WTC11 (cell line): ENCODE measurements around the gene MSANTD2. TPM values are rescaled to one million over a fixed set of nuclear protein-coding genes. Genes with fewer than 3 reads are reported as not detected.

ENCODE experiments used
- ATAC-seq: fragments of 200-7000 bp; cut with Tn5 transposase; 2 replicates; pipeline ENCODE4 v1.10.0; 2021; ENCODE audit warnings: mild to moderate bottlenecking, moderate library complexity
- CTCF ChIA-PET: fragments of 300-600 bp; sonication (Branson Sonifier 250); formaldehyde crosslinking; loops from one replicate; lab custom pipeline; 2021; ENCODE audit warnings: antibody characterized with exemption; lab: Charles Lee
- POLR2A ChIA-PET: fragments of 350-600 bp; sonication (Branson Sonifier 250); formaldehyde crosslinking; loops from one replicate; lab custom pipeline; 2021; ENCODE audit warnings: antibody characterized with exemption; lab: Charles Lee
- DNase-seq: peaks from one replicate; pipeline ENCODE4 v3.0.0; 2021; ENCODE audit warnings: low spot score
- H3K27ac Mint-ChIP-seq: 2 replicates; pipeline ENCODE4 v1.8.0; 2021; ENCODE audit warnings: mixed read lengths
- H3K27me3 Mint-ChIP-seq: 2 replicates; pipeline ENCODE4 v1.8.0; 2021; ENCODE audit warnings: low read depth, mild to moderate bottlenecking, moderate library complexity, mixed read lengths
- H3K36me3 Mint-ChIP-seq: 2 replicates; pipeline ENCODE4 v1.8.0; 2021; ENCODE audit warnings: mixed read lengths
- H3K4me1 Mint-ChIP-seq: 2 replicates; pipeline ENCODE4 v1.8.0; 2022; ENCODE audit warnings: mixed read lengths
- H3K4me3 Mint-ChIP-seq: 2 replicates; pipeline ENCODE4 v1.8.0; 2021; ENCODE audit warnings: mild to moderate bottlenecking, moderate library complexity, mixed read lengths
- H3K9me3 Mint-ChIP-seq: 2 replicates; pipeline ENCODE4 v1.8.0; 2021; ENCODE audit warnings: mixed read lengths
- AFF4 ChIP-seq: sonication (generic); formaldehyde crosslinking; IDR thresholded peaks from 2 replicates; pipeline ENCODE4 v1.8.1; 2023; ENCODE audit warnings: mild to moderate bottlenecking, missing genetic modification reagents, borderline replicate concordance
- HMGXB4 ChIP-seq: sonication (generic); formaldehyde crosslinking; IDR thresholded peaks from 2 replicates; pipeline ENCODE4 v1.8.1; 2023; ENCODE audit warnings: mild to moderate bottlenecking, moderate library complexity, missing genetic modification reagents
- NR1H2 ChIP-seq: sonication (generic); formaldehyde crosslinking; IDR thresholded peaks from 2 replicates; pipeline ENCODE4 v1.9.0; 2021; ENCODE audit warnings: mild to moderate bottlenecking, moderate library complexity, missing genetic modification reagents
- RELA ChIP-seq: sonication (generic); formaldehyde crosslinking; IDR thresholded peaks from 2 replicates; pipeline ENCODE4 v1.8.1; 2022; ENCODE audit warnings: missing genetic modification reagents, mild to moderate bottlenecking, borderline replicate concordance
- RORB ChIP-seq: fragments of 250-450 bp; sonication (Bioruptor Pico); IDR thresholded peaks from 2 replicates; pipeline ENCODE4 v1.9.0; 2021; ENCODE audit warnings: mild to moderate bottlenecking
- SP1 ChIP-seq: sonication (generic); formaldehyde crosslinking; conservative IDR thresholded peaks from 2 replicates; pipeline ENCODE4 v1.8.1; 2022; ENCODE audit warnings: missing genetic modification reagents
- TEAD1 ChIP-seq: sonication (generic); formaldehyde crosslinking; IDR thresholded peaks from 2 replicates; pipeline ENCODE4 v1.8.0; 2022; ENCODE audit warnings: mild to moderate bottlenecking, missing genetic modification reagents
- TP53 ChIP-seq: sonication (generic); formaldehyde crosslinking; IDR thresholded peaks from 2 replicates; pipeline ENCODE4 v1.8.1; 2023; ENCODE audit warnings: mild to moderate bottlenecking, missing genetic modification reagents
- USF1 ChIP-seq: sonication (generic); formaldehyde crosslinking; IDR thresholded peaks from 2 replicates; pipeline ENCODE4 v1.8.0; 2022; ENCODE audit warnings: mild to moderate bottlenecking, missing genetic modification reagents
- USF2 ChIP-seq: sonication (generic); formaldehyde crosslinking; IDR thresholded peaks from 2 replicates; pipeline ENCODE4 v1.8.1; 2023; ENCODE audit warnings: mild to moderate bottlenecking, missing genetic modification reagents, moderate library complexity
- total RNA-seq: library from RNA; stranded (reverse); gene quantifications from 3 replicates; pipeline ENCODE4 v1.2.3, GENCODE V29; 2021

The MSANTD2 gene
- total RNA-seq, 1 experiment from 2014 or later: 17.5 TPM

- Mint-ChIP-seq H3K9me3 (no peaks in the 10 kb centered on the region), H3K27me3 (peaks cover 98% of the 10 kb centered on the region), H3K4me1 (peaks cover 25% of the 10 kb centered on the region), H3K4me3 (peak overlapping the region; percentile 77), H3K27ac (no peak overlapping the region), H3K36me3 (no peaks in the 10 kb centered on the region)
- no peak for ATAC-seq
- DNase-seq: no peak
- ChIA-PET POLR2A (interaction anchor here (0.6 to 1.1 kb wide), 2 partner anchors 22 to 65 kb away, joined by 3 read pairs; no protein-coding TSS in a partner anchor), CTCF (interaction anchor here (1.1 to 1.9 kb wide), 14 partner anchors 8 to 137 kb away, joined by 3 to 14 read pairs (median 6); partner anchors contain the start of genes ROBO3, SIAE and SPA17)
- 0 out of 2 replicates have a peak, but pooled peaks have one; percentile 14 for TF ChIP-seq TP53
- no peak for TF ChIP-seq RORB (CRISPR knock-in tag)
- TF ChIP-seq AFF4 (CRISPR knock-in tag): no peak
Measured at GRCh38 chr11:124738713-124739478, 61.3 kb downstream of the MSANTD2 start.

- peaks cover 25% of the 10 kb centered on the region for H3K4me1 Mint-ChIP-seq
- H3K27ac Mint-ChIP-seq: no peak overlapping the region
- no peaks in the 10 kb centered on the region for H3K36me3 Mint-ChIP-seq
- ChIA-PET CTCF (interaction anchor here (1.1 to 1.7 kb wide), 5 partner anchors 9 to 138 kb away, joined by 4 to 9 read pairs (median 4); partner anchors contain the start of genes SIAE and SPA17), POLR2A (no interaction called here)
- DNase-seq (no peak), ATAC-seq (no peak)
- no peaks in the 10 kb centered on the region for H3K9me3 Mint-ChIP-seq
- no peak for TF ChIP-seq TEAD1 (CRISPR knock-in tag)
- TF ChIP-seq USF1 (CRISPR knock-in tag): no peak
- no peak for TF ChIP-seq HMGXB4
- TF ChIP-seq USF2 (CRISPR knock-in tag): no peak
- H3K4me3 Mint-ChIP-seq: no peak overlapping the region
- H3K27me3 Mint-ChIP-seq: peaks cover 87% of the 10 kb centered on the region
Measured at GRCh38 chr11:124737638-124738305, 62.4 kb downstream of the MSANTD2 start.

GRCh38 chr11:124736736-124737135 lies 63.5 kb downstream of the MSANTD2 start:
- Mint-ChIP-seq H3K9me3 (no peaks in the 10 kb centered on the region), H3K27ac (no peak overlapping the region), H3K4me1 (peaks cover 23% of the 10 kb centered on the region), H3K27me3 (peaks cover 77% of the 10 kb centered on the region), H3K4me3 (no peak overlapping the region), H3K36me3 (no peaks in the 10 kb centered on the region)
- POLR2A ChIA-PET: no interaction called here
- no peak for ATAC-seq
- CTCF ChIA-PET: interaction anchor here (0.9 kb wide), 1 partner anchor 10 kb away, joined by 4 read pairs; no protein-coding TSS in a partner anchor
- DNase-seq: no peak
- TF ChIP-seq RELA (CRISPR knock-in tag) (no peak), SP1 (CRISPR knock-in tag) (no peak), RORB (CRISPR knock-in tag) (no peak), NR1H2 (CRISPR knock-in tag) (no peak)
